SK-N-SH treated with all-trans-retinoic acid at 6 μM for 48 hours (cell line): ENCODE measurements around the gene UBALD2.
"Not testable (repeated sequence)": the region's sequence is repeated elsewhere in the genome, so short reads cannot be mapped to it uniquely, and the experiment has no call there.

Experiments used
- ARNTL ChIP-seq: fragments of 450-650 bp; formaldehyde crosslinking; IDR thresholded peaks from 2 replicates; pipeline ENCODE4 v1.5.0; 2020; ENCODE audit warnings: low read depth, mild to moderate bottlenecking, moderate library complexity, borderline replicate concordance
- BACH2 ChIP-seq: fragments of 250-450 bp; sonication (Bioruptor Pico); IDR thresholded peaks from 2 replicates; pipeline ENCODE4 v1.9.0; 2021; ENCODE audit warnings: mild to moderate bottlenecking, borderline replicate concordance
- GLIS3 ChIP-seq: fragments of 250-450 bp; sonication (Bioruptor Pico); IDR thresholded peaks from 2 replicates; pipeline ENCODE4 v1.5.0; 2020; ENCODE audit warnings: mild to moderate bottlenecking, moderate library complexity
- RARB ChIP-seq: fragments of 250-450 bp; sonication (Bioruptor Pico); IDR thresholded peaks from 2 replicates; pipeline ENCODE4 v1.8.0; 2021; ENCODE audit warnings: mild to moderate bottlenecking, moderate library complexity
- SNAI2 ChIP-seq: fragments of 250-450 bp; sonication (Bioruptor Pico); IDR thresholded peaks from 2 replicates; pipeline ENCODE4 v1.5.0; 2020; ENCODE audit warnings: mild to moderate bottlenecking, moderate library complexity
- TCF4 ChIP-seq: fragments of 250-450 bp; sonication (Bioruptor Pico); IDR thresholded peaks from 2 replicates; pipeline ENCODE4 v1.8.0; 2021; ENCODE audit warnings: mild to moderate bottlenecking, moderate library complexity, borderline replicate concordance
- ZFP30 ChIP-seq: fragments of 450-650 bp; formaldehyde crosslinking; IDR thresholded peaks from 2 replicates; pipeline ENCODE4 v1.5.0; 2022; ENCODE audit warnings: mild to moderate bottlenecking, moderate library complexity
- TF ChIP-seq, protein P1 (sequence below): fragments of 250-450 bp; sonication (Bioruptor Pico); IDR thresholded peaks from 2 replicates; pipeline ENCODE4 v1.8.0; 2021; ENCODE audit warnings: low read depth, mild to moderate bottlenecking, moderate library complexity, borderline replicate concordance
- TF ChIP-seq, protein P2 (sequence below): fragments of 250-450 bp; sonication (Bioruptor Pico); IDR thresholded peaks from 2 replicates; pipeline ENCODE4 v1.8.0; 2020; ENCODE audit warnings: mild to moderate bottlenecking, moderate library complexity, borderline replicate concordance
- TF ChIP-seq, protein P3 (sequence below): fragments of 250-450 bp; sonication (Bioruptor Pico); IDR thresholded peaks from 2 replicates; pipeline ENCODE4 v1.5.0; 2020; ENCODE audit warnings: mild to moderate bottlenecking, moderate library complexity

DNA sequence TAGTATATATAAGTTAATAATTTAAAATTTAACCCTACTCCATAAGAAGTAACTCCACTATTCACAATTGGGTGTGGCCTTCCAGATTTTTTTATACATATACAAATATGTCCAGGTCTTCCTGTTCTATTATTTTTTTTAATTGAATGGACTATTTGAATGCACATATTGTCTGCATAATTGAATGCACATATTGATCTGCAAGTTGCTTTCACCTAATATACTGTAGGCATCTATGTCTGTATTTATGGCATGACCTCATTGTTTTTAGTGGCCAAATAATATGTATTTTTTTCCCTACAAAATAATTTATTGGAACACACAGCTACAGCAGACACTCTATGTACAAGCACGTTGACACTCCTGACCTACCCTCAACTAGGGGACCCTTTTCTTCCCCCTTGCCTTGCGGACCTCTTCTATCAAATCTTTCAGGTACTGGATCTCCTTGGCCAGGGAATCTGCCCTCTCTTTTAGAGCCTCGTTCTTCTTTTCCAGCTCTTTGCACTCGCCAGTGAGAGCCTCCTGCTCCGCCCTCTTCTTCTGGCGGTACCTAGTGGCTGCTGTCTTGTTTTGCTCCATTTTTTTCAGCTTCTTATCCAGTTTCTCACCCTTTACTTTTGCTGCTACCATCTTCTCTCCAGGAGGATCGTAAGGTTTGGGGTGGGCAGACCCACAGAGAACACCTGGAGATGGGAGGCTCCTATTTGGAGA, 39.6 kb upstream of the UBALD2 start:
- TF ChIP-seq, protein P1, sequence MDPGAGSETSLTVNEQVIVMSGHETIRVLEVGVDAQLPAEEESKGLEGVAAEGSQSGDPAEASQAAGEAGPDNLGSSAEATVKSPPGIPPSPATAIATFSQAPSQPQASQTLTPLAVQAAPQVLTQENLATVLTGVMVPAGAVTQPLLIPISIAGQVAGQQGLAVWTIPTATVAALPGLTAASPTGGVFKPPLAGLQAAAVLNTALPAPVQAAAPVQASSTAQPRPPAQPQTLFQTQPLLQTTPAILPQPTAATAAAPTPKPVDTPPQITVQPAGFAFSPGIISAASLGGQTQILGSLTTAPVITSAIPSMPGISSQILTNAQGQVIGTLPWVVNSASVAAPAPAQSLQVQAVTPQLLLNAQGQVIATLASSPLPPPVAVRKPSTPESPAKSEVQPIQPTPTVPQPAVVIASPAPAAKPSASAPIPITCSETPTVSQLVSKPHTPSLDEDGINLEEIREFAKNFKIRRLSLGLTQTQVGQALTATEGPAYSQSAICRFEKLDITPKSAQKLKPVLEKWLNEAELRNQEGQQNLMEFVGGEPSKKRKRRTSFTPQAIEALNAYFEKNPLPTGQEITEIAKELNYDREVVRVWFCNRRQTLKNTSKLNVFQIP (CRISPR knock-in tag): not testable (repeated sequence)
- TF ChIP-seq, protein P2, sequence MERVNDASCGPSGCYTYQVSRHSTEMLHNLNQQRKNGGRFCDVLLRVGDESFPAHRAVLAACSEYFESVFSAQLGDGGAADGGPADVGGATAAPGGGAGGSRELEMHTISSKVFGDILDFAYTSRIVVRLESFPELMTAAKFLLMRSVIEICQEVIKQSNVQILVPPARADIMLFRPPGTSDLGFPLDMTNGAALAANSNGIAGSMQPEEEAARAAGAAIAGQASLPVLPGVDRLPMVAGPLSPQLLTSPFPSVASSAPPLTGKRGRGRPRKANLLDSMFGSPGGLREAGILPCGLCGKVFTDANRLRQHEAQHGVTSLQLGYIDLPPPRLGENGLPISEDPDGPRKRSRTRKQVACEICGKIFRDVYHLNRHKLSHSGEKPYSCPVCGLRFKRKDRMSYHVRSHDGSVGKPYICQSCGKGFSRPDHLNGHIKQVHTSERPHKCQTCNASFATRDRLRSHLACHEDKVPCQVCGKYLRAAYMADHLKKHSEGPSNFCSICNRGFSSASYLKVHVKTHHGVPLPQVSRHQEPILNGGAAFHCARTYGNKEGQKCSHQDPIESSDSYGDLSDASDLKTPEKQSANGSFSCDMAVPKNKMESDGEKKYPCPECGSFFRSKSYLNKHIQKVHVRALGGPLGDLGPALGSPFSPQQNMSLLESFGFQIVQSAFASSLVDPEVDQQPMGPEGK (CRISPR knock-in tag): not testable (repeated sequence)
- TF ChIP-seq GLIS3 (CRISPR knock-in tag); BACH2 (CRISPR knock-in tag); ZFP30 (CRISPR knock-in tag); RARB; SNAI2 (CRISPR knock-in tag); TCF4 (CRISPR knock-in tag); ARNTL (CRISPR knock-in tag): not testable (repeated sequence)
- TF ChIP-seq, protein P3, sequence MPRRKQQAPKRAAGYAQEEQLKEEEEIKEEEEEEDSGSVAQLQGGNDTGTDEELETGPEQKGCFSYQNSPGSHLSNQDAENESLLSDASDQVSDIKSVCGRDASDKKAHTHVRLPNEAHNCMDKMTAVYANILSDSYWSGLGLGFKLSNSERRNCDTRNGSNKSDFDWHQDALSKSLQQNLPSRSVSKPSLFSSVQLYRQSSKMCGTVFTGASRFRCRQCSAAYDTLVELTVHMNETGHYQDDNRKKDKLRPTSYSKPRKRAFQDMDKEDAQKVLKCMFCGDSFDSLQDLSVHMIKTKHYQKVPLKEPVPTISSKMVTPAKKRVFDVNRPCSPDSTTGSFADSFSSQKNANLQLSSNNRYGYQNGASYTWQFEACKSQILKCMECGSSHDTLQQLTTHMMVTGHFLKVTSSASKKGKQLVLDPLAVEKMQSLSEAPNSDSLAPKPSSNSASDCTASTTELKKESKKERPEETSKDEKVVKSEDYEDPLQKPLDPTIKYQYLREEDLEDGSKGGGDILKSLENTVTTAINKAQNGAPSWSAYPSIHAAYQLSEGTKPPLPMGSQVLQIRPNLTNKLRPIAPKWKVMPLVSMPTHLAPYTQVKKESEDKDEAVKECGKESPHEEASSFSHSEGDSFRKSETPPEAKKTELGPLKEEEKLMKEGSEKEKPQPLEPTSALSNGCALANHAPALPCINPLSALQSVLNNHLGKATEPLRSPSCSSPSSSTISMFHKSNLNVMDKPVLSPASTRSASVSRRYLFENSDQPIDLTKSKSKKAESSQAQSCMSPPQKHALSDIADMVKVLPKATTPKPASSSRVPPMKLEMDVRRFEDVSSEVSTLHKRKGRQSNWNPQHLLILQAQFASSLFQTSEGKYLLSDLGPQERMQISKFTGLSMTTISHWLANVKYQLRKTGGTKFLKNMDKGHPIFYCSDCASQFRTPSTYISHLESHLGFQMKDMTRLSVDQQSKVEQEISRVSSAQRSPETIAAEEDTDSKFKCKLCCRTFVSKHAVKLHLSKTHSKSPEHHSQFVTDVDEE: not testable (repeated sequence)
